ENCODE results near the gene LPP. TPM values are rescaled to one million over a fixed set of nuclear protein-coding genes. Genes with fewer than 3 reads are reported as not detected.

The LPP gene
- total RNA-seq, 1 donor from 2014 or later, result 222 TPM

- FAIRE-seq (no peak), DNase-seq (ENCODE audit: low read depth) (no peak)
- H2AFZ ChIP-seq (ENCODE audit: low read depth, low read length), result no peak overlapping the region
- Mint-ChIP-seq H3K27me3 (ENCODE audit: low read depth, unreplicated experiment) (no peaks in the 10 kb centered on the region), H3K4me3 (ENCODE audit: unreplicated experiment) (no peak overlapping the region), H3K36me3 (ENCODE audit: low read depth, unreplicated experiment) (peaks cover 32% of the 10 kb centered on the region), H3K27ac (ENCODE audit: unreplicated experiment) (no peak overlapping the region), H3K9me3 (ENCODE audit: unreplicated experiment) (no peaks in the 10 kb centered on the region), H3K4me1 (ENCODE audit: low read depth, unreplicated experiment) (peaks cover 34% of the 10 kb centered on the region)
- H3K79me2 ChIP-seq (ENCODE audit: insufficient read depth, low read length), result peaks cover 98% of the 10 kb centered on the region
- peaks cover 14% of the 10 kb centered on the region for H3K4me1 ChIP-seq (ENCODE audit: insufficient read depth, low read length)
- no peak for TF ChIP-seq EZH2 (IDR thresholded peaks at IDR 0.05; ENCODE audit: insufficient read depth, low read length)
- TF ChIP-seq CTCF (IDR thresholded peaks at IDR 0.05; ENCODE audit: insufficient read depth, low read depth, low read length), result no peak
- H3K4me3 ChIP-seq (ENCODE audit: insufficient read depth, low read depth, low read length), result no peak overlapping the region
- peaks cover 19% of the 10 kb centered on the region for H3K36me3 ChIP-seq (ENCODE audit: insufficient read depth, low read length)
- H3K9ac ChIP-seq (ENCODE audit: low read length), result no peak overlapping the region
- H3K9me3 ChIP-seq (ENCODE audit: insufficient read depth, low read depth, low read length), result no peaks in the 10 kb centered on the region
- H3K27me3 ChIP-seq (ENCODE audit: insufficient read depth, low read length), result no peaks in the 10 kb centered on the region
- H4K20me1 ChIP-seq (ENCODE audit: insufficient read depth, low read length), result peaks cover 80% of the 10 kb centered on the region
- H3K4me2 ChIP-seq (ENCODE audit: low read length), result no peak overlapping the region
- no peak overlapping the region for H3K27ac ChIP-seq (ENCODE audit: low read depth, low read length)
Observed at GRCh38 chr3:188223936-188224335, 70.0 kb downstream of the LPP start.

DNA sequence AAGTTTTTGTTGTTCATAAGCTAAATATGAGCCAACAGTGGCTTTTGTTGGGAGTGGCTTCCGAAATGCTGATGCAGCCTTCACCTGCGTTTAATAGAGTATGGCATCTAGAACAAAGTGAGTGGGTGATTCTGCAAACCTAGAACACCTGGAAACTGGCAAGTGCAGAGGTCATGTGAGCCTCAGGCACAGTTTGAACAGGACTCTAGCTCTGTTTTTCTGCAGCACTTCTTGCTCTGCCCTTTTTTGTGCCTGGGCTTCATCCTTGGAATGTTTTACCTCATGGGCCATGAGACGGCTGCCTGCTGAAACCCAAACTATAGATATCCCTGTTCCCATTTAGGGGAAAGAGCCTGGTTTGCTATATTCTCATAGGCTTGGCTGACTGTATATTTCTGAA lies 73.5 kb downstream of the LPP start:
- Mint-ChIP-seq H3K36me3 (ENCODE audit: low read depth, unreplicated experiment) (peaks cover 32% of the 10 kb centered on the region), H3K4me3 (ENCODE audit: unreplicated experiment) (no peak overlapping the region), H3K27ac (ENCODE audit: unreplicated experiment) (no peak overlapping the region), H3K9me3 (ENCODE audit: unreplicated experiment) (no peaks in the 10 kb centered on the region), H3K27me3 (ENCODE audit: low read depth, unreplicated experiment) (no peaks in the 10 kb centered on the region), H3K4me1 (ENCODE audit: low read depth, unreplicated experiment) (peaks cover 29% of the 10 kb centered on the region)
- H4K20me1 ChIP-seq (ENCODE audit: insufficient read depth, low read length), result peaks cover 77% of the 10 kb centered on the region
- DNase-seq (ENCODE audit: low read depth) (no peak), FAIRE-seq (no peak)
- peaks cover 26% of the 10 kb centered on the region for H3K36me3 ChIP-seq (ENCODE audit: insufficient read depth, low read length)
- H3K9me3 ChIP-seq (ENCODE audit: insufficient read depth, low read depth, low read length), result no peaks in the 10 kb centered on the region
- H3K4me2 ChIP-seq (ENCODE audit: low read length), result no peak overlapping the region
- H3K79me2 ChIP-seq (ENCODE audit: insufficient read depth, low read length), result peaks cover 95% of the 10 kb centered on the region
- TF ChIP-seq CTCF (IDR thresholded peaks at IDR 0.05; ENCODE audit: insufficient read depth, low read depth, low read length), result no peak
- no peak for TF ChIP-seq EZH2 (IDR thresholded peaks at IDR 0.05; ENCODE audit: insufficient read depth, low read length)
- no peaks in the 10 kb centered on the region for H3K27me3 ChIP-seq (ENCODE audit: insufficient read depth, low read length)
- no peak overlapping the region for H3K27ac ChIP-seq (ENCODE audit: low read depth, low read length)
- H3K9ac ChIP-seq (ENCODE audit: low read length), result no peak overlapping the region
- no peaks in the 10 kb centered on the region for H3K4me1 ChIP-seq (ENCODE audit: insufficient read depth, low read length)
- no peak overlapping the region for H3K4me3 ChIP-seq (ENCODE audit: insufficient read depth, low read depth, low read length)
- no peak overlapping the region for H2AFZ ChIP-seq (ENCODE audit: low read depth, low read length)

DNA sequence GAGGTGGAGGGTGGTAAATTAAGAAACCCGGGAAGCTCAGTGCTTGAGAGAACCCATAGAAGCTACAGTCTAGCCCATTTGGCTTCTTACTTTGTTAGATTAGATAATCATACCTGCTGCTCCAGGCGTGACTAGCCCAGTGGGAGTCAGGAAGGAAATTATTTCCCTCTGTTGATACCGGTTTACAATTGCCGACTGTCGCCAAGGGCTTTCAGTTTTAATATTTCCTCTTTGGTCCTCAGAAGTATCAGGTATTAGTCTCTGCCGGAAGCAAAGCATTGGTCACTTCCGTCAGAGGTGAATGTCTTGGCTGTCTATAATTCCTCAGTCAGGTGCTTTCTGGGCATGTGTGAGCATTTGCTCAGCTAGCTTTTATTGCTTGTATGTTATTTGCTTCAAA lies 75.2 kb downstream of the LPP start:
- H3K27me3 Mint-ChIP-seq (ENCODE audit: low read depth, unreplicated experiment), result no peaks in the 10 kb centered on the region
- Histone ChIP-seq H3K36me3 (ENCODE audit: insufficient read depth, low read length) (peaks cover 24% of the 10 kb centered on the region), H3K9me3 (ENCODE audit: insufficient read depth, low read depth, low read length) (no peaks in the 10 kb centered on the region), H3K9ac (ENCODE audit: low read length) (no peak overlapping the region), H3K4me2 (ENCODE audit: low read length) (no peak overlapping the region), H2AFZ (ENCODE audit: low read depth, low read length) (no peak overlapping the region), H4K20me1 (ENCODE audit: insufficient read depth, low read length) (peaks cover 74% of the 10 kb centered on the region), H3K4me1 (ENCODE audit: insufficient read depth, low read length) (peaks cover 17% of the 10 kb centered on the region), H3K27me3 (ENCODE audit: insufficient read depth, low read length) (no peaks in the 10 kb centered on the region), H3K4me3 (ENCODE audit: insufficient read depth, low read depth, low read length) (no peak overlapping the region), H3K27ac (ENCODE audit: low read depth, low read length) (no peak overlapping the region), H3K79me2 (ENCODE audit: insufficient read depth, low read length) (peaks cover 95% of the 10 kb centered on the region)
- H3K4me3 Mint-ChIP-seq (ENCODE audit: unreplicated experiment), result no peak overlapping the region
- peaks cover 34% of the 10 kb centered on the region for H3K36me3 Mint-ChIP-seq (ENCODE audit: low read depth, unreplicated experiment)
- FAIRE-seq (no peak), DNase-seq (ENCODE audit: low read depth) (no peak)
- TF ChIP-seq CTCF (IDR thresholded peaks at IDR 0.05; ENCODE audit: insufficient read depth, low read depth, low read length) (no peak), EZH2 (IDR thresholded peaks at IDR 0.05; ENCODE audit: insufficient read depth, low read length) (no peak)
- H3K4me1 Mint-ChIP-seq (ENCODE audit: low read depth, unreplicated experiment), result peaks cover 26% of the 10 kb centered on the region
- no peak overlapping the region for H3K27ac Mint-ChIP-seq (ENCODE audit: unreplicated experiment)
- H3K9me3 Mint-ChIP-seq (ENCODE audit: unreplicated experiment), result no peaks in the 10 kb centered on the region
